Measurements from ENCODE around the gene SF3B6.

SF3B6 gene

GRCh38 chr2:24017711-24018110 lies 58.4 kb downstream of the SF3B6 start:
- no peak for DNase-seq
